HEK293 (cell line): ENCODE measurements around the gene NOLC1.

ENCODE experiments used
- CTCF ChIP-seq: fragments of 450-650 bp; formaldehyde crosslinking; IDR thresholded peaks from 2 replicates; pipeline ENCODE4 v1.5.1; 2016; ENCODE audit warnings: missing biosample characterization, missing genetic modification characterization
- GFI1B ChIP-seq: fragments of 450-650 bp; formaldehyde crosslinking; IDR thresholded peaks from 2 replicates; pipeline ENCODE4 v1.5.1; 2016; ENCODE audit warnings: missing biosample characterization, missing genetic modification characterization
- IKZF3 ChIP-seq: fragments of 450-650 bp; IDR thresholded peaks from 2 replicates; pipeline ENCODE4 v1.5.0; 2018; ENCODE audit warnings: missing biosample characterization, mild to moderate bottlenecking, missing genetic modification characterization, moderate library complexity
- OVOL3 ChIP-seq: fragments of 450-650 bp; formaldehyde crosslinking; IDR thresholded peaks from 2 replicates; pipeline ENCODE4 v1.5.1; 2016; ENCODE audit warnings: missing biosample characterization, missing genetic modification characterization
- PRDM1 ChIP-seq: fragments of 450-650 bp; formaldehyde crosslinking; IDR thresholded peaks from 2 replicates; pipeline ENCODE4; 2016; ENCODE audit warnings: missing biosample characterization, missing genetic modification characterization
- PRDM4 ChIP-seq: fragments of 450-650 bp; formaldehyde crosslinking; IDR thresholded peaks from 2 replicates; pipeline ENCODE4 v1.5.1; 2017; ENCODE audit warnings: missing biosample characterization, missing genetic modification characterization
- REST ChIP-seq: fragments of 450-650 bp; formaldehyde crosslinking; IDR thresholded peaks from 2 replicates; pipeline ENCODE4 v1.5.1; 2016; ENCODE audit warnings: missing biosample characterization, missing genetic modification characterization
- ZBTB6 ChIP-seq: fragments of 450-650 bp; formaldehyde crosslinking; IDR thresholded peaks from 2 replicates; pipeline ENCODE4 v1.5.1; 2017; ENCODE audit warnings: missing biosample characterization, missing genetic modification characterization
- ZBTB8A ChIP-seq: fragments of 450-650 bp; formaldehyde crosslinking; IDR thresholded peaks from 2 replicates; pipeline ENCODE4 v1.5.1; 2016; ENCODE audit warnings: missing biosample characterization, missing genetic modification characterization
- ZFP3 ChIP-seq: fragments of 450-650 bp; formaldehyde crosslinking; IDR thresholded peaks from 2 replicates; pipeline ENCODE4 v1.5.1; 2016; ENCODE audit warnings: low read depth, missing biosample characterization, missing genetic modification characterization
- ZNF114 ChIP-seq: fragments of 450-650 bp; formaldehyde crosslinking; IDR thresholded peaks from 2 replicates; pipeline ENCODE4 v1.5.0; 2017; ENCODE audit warnings: missing biosample characterization, missing genetic modification characterization
- ZNF133 ChIP-seq: fragments of 450-650 bp; formaldehyde crosslinking; IDR thresholded peaks from 2 replicates; pipeline ENCODE4 v1.5.1; 2016; ENCODE audit warnings: missing biosample characterization, missing genetic modification characterization
- ZNF148 ChIP-seq: fragments of 450-650 bp; formaldehyde crosslinking; IDR thresholded peaks from 2 replicates; pipeline ENCODE4 v1.5.0; 2017; ENCODE audit warnings: missing biosample characterization, missing genetic modification characterization, borderline replicate concordance
- ZNF155 ChIP-seq: fragments of 450-650 bp; formaldehyde crosslinking; IDR thresholded peaks from 2 replicates; pipeline ENCODE4 v1.5.1; 2016; ENCODE audit warnings: missing biosample characterization, missing genetic modification characterization
- ZNF157 ChIP-seq: fragments of 450-650 bp; formaldehyde crosslinking; IDR thresholded peaks from 2 replicates; pipeline ENCODE4 v1.5.1; 2016; ENCODE audit warnings: missing biosample characterization, missing genetic modification characterization
- ZNF366 ChIP-seq: fragments of 450-650 bp; formaldehyde crosslinking; conservative IDR thresholded peaks from 2 replicates; pipeline ENCODE4 v1.5.1; 2016; ENCODE audit warnings: missing biosample characterization, missing genetic modification characterization
- ZNF37A ChIP-seq: fragments of 450-650 bp; IDR thresholded peaks from 2 replicates; pipeline ENCODE4 v1.5.1; 2018; ENCODE audit warnings: missing biosample characterization, missing genetic modification characterization
- ZNF433 ChIP-seq: fragments of 450-650 bp; formaldehyde crosslinking; IDR thresholded peaks from 2 replicates; pipeline ENCODE4 v1.5.1; 2016; ENCODE audit warnings: missing biosample characterization, missing genetic modification characterization, low read depth
- ZNF501 ChIP-seq: fragments of 450-650 bp; formaldehyde crosslinking; IDR thresholded peaks from 2 replicates; pipeline ENCODE4 v1.5.1; 2016; ENCODE audit warnings: missing biosample characterization, missing genetic modification characterization
- ZNF561 ChIP-seq: fragments of 450-650 bp; IDR thresholded peaks from 2 replicates; pipeline ENCODE4 v1.5.1; 2018; ENCODE audit warnings: missing biosample characterization, missing genetic modification characterization, borderline replicate concordance
- ZNF571 ChIP-seq: fragments of 450-650 bp; formaldehyde crosslinking; IDR thresholded peaks from 2 replicates; pipeline ENCODE4 v1.5.0; 2017; ENCODE audit warnings: missing biosample characterization, missing genetic modification characterization
- ZNF580 ChIP-seq: fragments of 450-650 bp; formaldehyde crosslinking; IDR thresholded peaks from 2 replicates; pipeline ENCODE4 v1.5.1; 2016; ENCODE audit warnings: missing biosample characterization, missing genetic modification characterization
- ZNF624 ChIP-seq: fragments of 450-650 bp; formaldehyde crosslinking; IDR thresholded peaks from 2 replicates; pipeline ENCODE4 v1.5.1; 2017; ENCODE audit warnings: missing biosample characterization, missing genetic modification characterization
- ZNF777 ChIP-seq: fragments of 450-650 bp; formaldehyde crosslinking; IDR thresholded peaks from 2 replicates; pipeline ENCODE4 v1.5.1; 2017; ENCODE audit warnings: missing biosample characterization, missing genetic modification characterization, borderline replicate concordance
- ZNF843 ChIP-seq: fragments of 450-650 bp; formaldehyde crosslinking; IDR thresholded peaks from 2 replicates; pipeline ENCODE4 v1.5.1; 2016; ENCODE audit warnings: missing biosample characterization, missing genetic modification characterization
- ZSCAN5A ChIP-seq: fragments of 450-650 bp; formaldehyde crosslinking; IDR thresholded peaks from 2 replicates; pipeline ENCODE4 v1.5.1; 2016; ENCODE audit warnings: missing biosample characterization, missing genetic modification characterization
- ZXDB ChIP-seq: fragments of 450-650 bp; formaldehyde crosslinking; IDR thresholded peaks from 2 replicates; pipeline ENCODE4 v1.5.1; 2016; ENCODE audit warnings: missing biosample characterization, missing genetic modification characterization

NOLC1 gene

GRCh38 chr10:102114861-102115618 lies 37.1 kb upstream of the NOLC1 start (continued):
- no peak for TF ChIP-seq ZNF501 (tag by site-specific recombination)
- TF ChIP-seq IKZF3: peak; percentile 41; the same call in 1 of the 2 replicates
- TF ChIP-seq ZFP3: no peak
- TF ChIP-seq ZNF571 (tag by site-specific recombination): no peak
- TF ChIP-seq OVOL3 (tag by site-specific recombination): no peak
- no peak for TF ChIP-seq PRDM4 (tag by site-specific recombination)
- no peak for TF ChIP-seq ZNF433 (tag by site-specific recombination)
- no peak for TF ChIP-seq ZNF114 (tag by site-specific recombination)
- TF ChIP-seq CTCF (tag by site-specific recombination): no peak
- peak; percentile 14; the same call in 1 of the 2 replicates for TF ChIP-seq ZXDB (tag by site-specific recombination)
- TF ChIP-seq REST (tag by site-specific recombination): no peak
- TF ChIP-seq ZNF155: no peak
- no peak for TF ChIP-seq ZNF133
- TF ChIP-seq ZNF366: peak; percentile 98
- TF ChIP-seq ZNF624 (tag by site-specific recombination): no peak
- TF ChIP-seq ZNF580: no peak
- TF ChIP-seq ZBTB6: no peak
- peak; percentile 98 for TF ChIP-seq PRDM1 (tag by site-specific recombination)
- TF ChIP-seq ZNF843: no peak
- peak; percentile 15; the same call in 1 of the 2 replicates for TF ChIP-seq ZBTB8A (tag by site-specific recombination)
- no peak for TF ChIP-seq ZNF777
- TF ChIP-seq ZSCAN5A (tag by site-specific recombination): no peak
- no peak for TF ChIP-seq ZNF157
- TF ChIP-seq ZNF561 (tag by site-specific recombination): no peak
- TF ChIP-seq ZNF148 (tag by site-specific recombination): no peak
- no peak for TF ChIP-seq GFI1B (tag by site-specific recombination)
- TF ChIP-seq ZNF37A: no peak
